Measurements from ENCODE around the gene EXOSC1.
A peak's percentile ranks its signal among the peaks of the same experiment; 100 is the strongest.

EXOSC1 gene

DNA sequence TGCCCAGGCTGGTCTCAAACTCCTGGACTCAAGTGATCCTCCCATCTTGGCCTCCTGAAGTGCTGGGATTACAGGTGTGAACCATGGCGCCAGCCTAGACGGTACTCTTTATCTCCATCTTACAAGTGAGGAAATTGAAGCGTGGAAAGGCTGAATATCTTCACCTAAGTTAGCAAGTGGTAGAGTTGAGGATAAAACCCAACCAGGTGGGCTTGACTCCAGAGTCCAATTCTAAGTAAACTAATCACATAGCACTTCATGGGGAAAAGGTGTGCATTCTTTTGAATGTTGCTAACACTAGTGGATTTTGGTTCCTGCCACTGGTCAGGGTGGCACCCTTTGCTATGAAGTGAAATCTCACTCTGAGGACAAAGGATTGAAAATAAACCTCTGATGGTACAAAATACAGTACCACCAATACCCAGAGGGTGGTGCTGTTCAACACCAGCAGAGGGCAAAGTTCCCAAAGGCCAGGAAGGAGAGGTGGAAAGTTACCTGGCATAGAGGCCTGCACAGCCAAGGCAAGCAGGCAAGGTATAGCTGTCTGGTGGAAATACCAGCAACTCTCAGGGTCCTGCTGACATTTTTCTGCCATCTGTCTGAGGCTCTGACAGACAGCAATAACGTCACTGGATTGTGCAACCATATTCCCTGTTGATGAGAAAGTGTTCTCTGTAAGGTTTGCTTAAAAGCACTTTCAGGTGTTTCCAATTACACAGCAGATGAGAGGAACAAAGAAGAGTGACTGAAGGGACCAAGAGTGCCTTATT lies 17.7 kb upstream of the EXOSC1 start:
- Histone ChIP-seq H3K27ac (peak overlapping the region in 7 of 21 experiments; percentile 3 to 33 (median 24)), H3K4me3 (no peak overlapping the region)

GRCh38 chr10:97462309-97462708 lies 16.5 kb upstream of the EXOSC1 start:
- Histone ChIP-seq H3K27ac (no peak overlapping the region), H3K4me3 (no peak overlapping the region)

- no peak overlapping the region for H3K27ac ChIP-seq
- H3K4me3 ChIP-seq: no peak overlapping the region
Measured at GRCh38 chr10:97459933-97460332, 14.1 kb upstream of the EXOSC1 start.

- H3K27ac ChIP-seq: no peak overlapping the region
- H3K4me3 ChIP-seq: no peak overlapping the region
Measured at GRCh38 chr10:97459111-97459510, 13.3 kb upstream of the EXOSC1 start.

- peak overlapping the region in 1 of 21 experiments; percentile 36 for H3K27ac ChIP-seq
Measured at GRCh38 chr10:97456686-97457065, 10.9 kb upstream of the EXOSC1 start.

GRCh38 chr10:97456034-97456685 lies 10.4 kb upstream of the EXOSC1 start:
- H3K27ac ChIP-seq: peak overlapping the region in 2 of 21 experiments; percentile 4 to 36

More at GRCh38 chr10:97456686-97457065, 10.9 kb upstream of the EXOSC1 start:
- H3K4me3 ChIP-seq: no peak overlapping the region

DNA sequence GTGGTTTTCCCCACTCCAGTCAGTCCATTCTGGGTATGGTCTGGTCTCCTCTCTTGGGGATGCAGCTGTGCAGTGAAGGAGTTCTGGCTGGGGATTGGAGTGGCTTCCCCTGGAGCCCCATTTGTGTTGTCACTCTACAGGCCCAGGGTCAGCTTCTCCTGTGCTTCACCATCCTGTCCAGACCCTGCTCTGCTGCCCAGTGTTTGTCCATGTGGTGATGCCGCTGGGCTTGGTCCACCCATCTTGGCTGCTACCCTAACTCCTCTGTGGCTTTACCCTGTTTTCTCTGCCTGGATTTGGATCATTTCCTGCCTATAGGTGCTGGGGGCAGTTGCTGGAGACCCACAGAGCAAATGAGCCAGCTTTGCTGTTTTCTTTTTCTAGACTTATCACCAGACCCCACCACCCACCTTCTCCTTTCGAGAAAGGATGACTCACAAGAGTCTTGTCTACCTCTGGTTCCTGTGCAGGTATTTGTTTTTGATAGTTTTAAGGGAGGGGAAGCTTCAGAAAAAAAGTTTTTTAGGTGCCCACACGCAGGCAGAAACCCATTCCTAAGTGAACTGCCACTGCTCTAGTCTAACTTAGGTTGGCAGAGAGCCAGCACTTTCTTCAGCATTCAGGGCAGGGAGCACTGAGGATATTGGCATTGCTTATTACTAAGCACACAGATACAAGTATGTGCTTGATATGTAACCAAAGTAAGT lies 8.7 kb upstream of the EXOSC1 start:
- Histone ChIP-seq H3K4me3 (no peak overlapping the region), H3K27ac (peak overlapping the region in 5 of 21 experiments; percentile 2 to 52 (median 26))

More at GRCh38 chr10:97456034-97456685, 10.4 kb upstream of the EXOSC1 start:
- no peak overlapping the region for H3K4me3 ChIP-seq

DNA sequence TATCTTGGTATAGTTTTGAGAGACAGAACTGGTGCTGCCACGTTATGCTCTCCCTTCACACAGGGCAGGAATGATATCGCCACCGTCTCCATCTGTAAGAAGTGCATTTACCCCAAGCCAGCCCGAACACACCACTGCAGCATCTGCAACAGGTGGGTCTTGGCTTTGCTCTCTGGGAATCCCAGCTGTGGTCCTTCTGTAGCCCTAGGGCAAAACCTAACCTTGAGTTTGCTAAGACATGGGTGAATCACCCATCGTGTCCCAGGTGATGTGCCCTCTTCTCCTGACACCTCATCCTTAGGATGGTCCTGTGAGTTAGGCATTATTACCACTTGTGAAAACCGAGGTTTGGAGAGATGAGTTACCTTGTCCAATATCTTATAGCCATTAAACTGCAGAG lies 6.5 kb upstream of the EXOSC1 start:
- H3K27ac ChIP-seq: peak overlapping the region in 1 of 21 experiments; percentile 11

DNA sequence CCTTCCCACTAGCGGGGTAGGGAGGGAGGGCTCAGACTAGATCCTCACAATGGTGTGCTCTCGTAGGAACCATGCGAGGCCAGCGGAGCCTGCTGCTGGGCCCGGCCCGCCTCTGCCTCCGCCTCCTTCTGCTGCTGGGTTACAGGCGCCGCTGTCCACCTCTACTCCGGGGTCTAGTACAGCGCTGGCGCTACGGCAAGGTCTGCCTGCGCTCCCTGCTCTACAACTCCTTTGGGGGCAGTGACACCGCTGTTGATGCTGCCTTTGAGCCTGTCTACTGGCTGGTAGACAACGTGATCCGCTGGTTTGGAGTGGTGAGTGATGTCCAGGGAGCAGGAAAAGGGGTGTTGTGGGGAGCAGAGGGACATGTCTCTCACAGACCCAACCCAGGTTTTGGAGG lies 5.8 kb upstream of the EXOSC1 start:
- peak overlapping the region in 3 of 21 experiments; percentile 11 to 35 (median 23) for H3K27ac ChIP-seq
- no peak overlapping the region for H3K4me3 ChIP-seq

More for the DNA sequence above, 6.5 kb upstream of the EXOSC1 start:
- no peak overlapping the region for H3K4me3 ChIP-seq

GRCh38 chr10:97450828-97451227 lies 5.0 kb upstream of the EXOSC1 start:
- H3K27ac ChIP-seq: no peak overlapping the region
- no peak overlapping the region for H3K4me3 ChIP-seq

DNA sequence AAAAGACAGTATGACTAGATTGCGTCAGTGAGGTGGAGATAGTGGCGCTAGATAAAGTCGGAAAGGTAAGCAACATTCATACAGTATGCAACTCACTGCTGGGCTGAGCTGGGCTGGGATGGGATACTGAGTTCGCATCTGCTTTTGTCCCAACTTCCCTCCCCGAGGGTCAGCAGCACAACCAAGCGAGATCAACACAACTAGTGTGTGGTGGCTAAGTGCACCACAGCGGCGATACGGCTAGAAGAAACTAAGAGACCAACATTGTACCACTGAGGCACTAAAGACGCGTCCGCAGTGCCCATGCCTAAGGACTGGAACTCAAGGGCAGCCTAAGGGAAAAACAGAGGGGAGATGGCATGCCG lies 467 bp downstream of the EXOSC1 start:
- Histone ChIP-seq H3K27ac (peak overlapping the region in 20 of 21 experiments; percentile 21 to 93 (median 74)), H3K4me3 (peak overlapping the region; percentile 66 to 97 (median 87))

DNA sequence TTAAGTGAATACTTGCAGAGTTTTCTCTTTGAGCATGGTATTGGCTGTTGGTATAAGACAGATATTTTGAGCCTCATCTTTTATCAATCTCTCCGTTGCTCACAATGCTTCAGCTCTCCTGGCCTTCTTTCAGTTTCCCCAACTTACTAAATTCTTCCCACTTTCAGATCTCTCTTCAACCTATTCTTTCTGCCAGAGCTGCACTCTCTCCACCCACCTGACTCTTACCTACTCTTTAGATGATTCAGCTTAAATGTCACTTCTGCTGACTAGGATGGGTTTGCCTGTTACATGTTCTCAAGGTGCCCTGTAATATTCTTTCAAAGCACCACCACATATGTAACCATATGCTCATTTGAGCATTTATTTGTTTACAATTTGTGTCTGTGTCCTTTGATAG lies 1.6 kb downstream of the EXOSC1 start:
- H3K4me3 ChIP-seq: no peak overlapping the region
- H3K27ac ChIP-seq: no peak overlapping the region

DNA sequence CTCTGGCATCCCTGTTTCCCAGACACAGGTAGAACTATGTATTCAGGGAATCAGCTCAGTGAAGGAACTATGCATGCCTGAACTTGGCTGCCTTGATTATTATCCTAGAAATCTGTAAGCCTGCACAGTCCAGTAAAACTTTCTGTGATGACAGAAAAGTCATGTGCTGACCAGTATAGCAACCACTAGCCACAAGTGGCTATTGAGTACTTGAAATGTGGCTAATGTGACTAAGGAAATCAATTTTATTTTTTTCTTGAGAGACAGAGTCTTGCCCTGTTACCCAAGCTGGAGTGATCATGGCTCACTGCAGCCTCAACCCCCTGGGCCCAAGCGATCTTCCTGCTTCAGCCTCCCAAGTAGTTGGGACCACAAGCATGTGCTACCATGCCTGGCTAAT lies 3.5 kb downstream of the EXOSC1 start:
- Histone ChIP-seq H3K27ac (no peak overlapping the region), H3K4me3 (no peak overlapping the region)

DNA sequence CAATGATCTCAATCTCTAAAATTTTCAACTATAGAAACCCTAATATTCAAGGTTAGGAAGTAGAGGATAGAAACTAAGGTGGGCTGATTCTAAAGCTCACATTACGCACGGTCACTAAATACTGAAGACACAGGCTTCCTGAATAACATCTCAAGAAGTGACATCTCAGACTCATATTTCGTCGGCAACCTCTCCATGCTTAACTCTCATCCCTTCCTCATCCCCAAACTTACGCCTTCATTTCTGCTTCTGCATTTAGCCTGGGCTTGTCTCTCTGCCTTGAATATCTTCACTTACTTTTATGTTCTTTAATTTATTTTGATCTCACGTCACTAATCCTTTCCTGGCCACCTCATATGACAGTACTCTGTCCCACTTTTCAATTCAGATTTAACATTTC lies 10.6 kb downstream of the EXOSC1 start:
- Histone ChIP-seq H3K4me3 (no peak overlapping the region), H3K27ac (no peak overlapping the region)

GRCh38 chr10:97434557-97434956 lies 11.2 kb downstream of the EXOSC1 start:
- Histone ChIP-seq H3K4me3 (no peak overlapping the region), H3K27ac (no peak overlapping the region)

GRCh38 chr10:97434055-97434454 lies 11.8 kb downstream of the EXOSC1 start:
- Histone ChIP-seq H3K27ac (no peak overlapping the region), H3K4me3 (no peak overlapping the region)

GRCh38 chr10:97428572-97428981 lies 17.2 kb downstream of the EXOSC1 start:
- H3K4me3 ChIP-seq: peak overlapping the region in 6 of 7 experiments; percentile 5 to 94 (median 76)
- H3K27ac ChIP-seq: peak overlapping the region in 19 of 21 experiments; percentile 0 to 97 (median 93)

DNA sequence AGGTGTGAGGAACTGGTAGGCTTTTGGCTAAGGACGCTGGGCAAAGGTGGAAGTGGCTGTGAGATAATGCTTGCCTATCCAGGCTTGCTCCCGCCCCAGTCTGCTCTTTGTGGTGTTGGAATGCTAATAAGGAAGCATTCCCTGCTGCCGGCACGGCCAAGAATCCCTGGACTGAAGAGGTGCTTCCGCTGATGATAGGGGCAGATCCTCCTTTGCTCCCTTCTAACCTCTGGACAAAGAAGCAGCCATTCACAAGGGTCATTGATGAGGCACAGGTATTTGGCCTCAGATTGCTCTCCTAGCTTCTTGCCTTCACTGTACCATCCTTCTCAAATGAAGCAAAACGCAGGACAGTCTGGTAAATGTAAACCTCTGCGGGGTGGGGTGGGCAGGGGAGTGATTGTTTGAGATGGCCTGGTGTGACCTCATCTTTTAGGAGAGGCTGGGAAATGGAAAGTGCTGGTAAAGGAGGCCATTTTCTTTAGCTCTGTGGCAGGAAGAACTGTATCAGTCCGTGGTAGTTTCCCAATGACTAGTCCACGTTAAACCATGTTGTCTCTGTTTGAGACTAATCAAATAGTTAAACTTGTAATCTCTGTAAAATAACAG lies 18.1 kb downstream of the EXOSC1 start:
- Histone ChIP-seq H3K4me3 (peak overlapping the region; percentile 48 to 94 (median 73)), H3K27ac (peak overlapping the region in 20 of 21 experiments; percentile 64 to 97 (median 94))

- peak overlapping the region; percentile 48 to 94 (median 73) for H3K4me3 ChIP-seq
- peak overlapping the region; percentile 50 to 97 (median 93) for H3K27ac ChIP-seq
Measured at GRCh38 chr10:97426776-97427570, 18.8 kb downstream of the EXOSC1 start.

Measured in skin epidermis (tissue), 12 donors.